Liver (tissue), 9 donors: ENCODE results near the gene SP100. TPM values are rescaled to one million over a fixed set of nuclear protein-coding genes. Genes with fewer than 3 reads are reported as not detected.

Experiments used
- DNase-seq: peaks from one replicate; pipeline ENCODE4 v3.0.0-alpha.2; 2017; ENCODE audit warnings: low spot score
- H3K27ac ChIP-seq, 2 donors: one replicate each; pipeline ENCODE4 v1.7.0; 2013; ENCODE audit warnings: inconsistent platforms in 2 of 2, low read length in 2 of 2, control low read depth in 1 of 2, low read depth in 1 of 2, mild to moderate bottlenecking in 1 of 2
- H3K27me3 ChIP-seq, 4 donors: one replicate each; pipeline versions ENCODE4 v1.6.1 to v1.7.0; 2013; ENCODE audit warnings: low read length in 3 of 4, inconsistent platforms in 1 of 4, mild to moderate bottlenecking in 1 of 4, moderate library complexity in 1 of 4; ENCODE audit not compliant: control insufficient read depth in 4 of 4, insufficient read depth in 4 of 4
- H3K36me3 ChIP-seq, 4 donors: one replicate each; pipeline versions ENCODE4 v1.6.1 to v1.7.0; 2013; ENCODE audit warnings: low read length in 3 of 4, mild to moderate bottlenecking in 3 of 4, low read depth in 1 of 4, moderate library complexity in 1 of 4; ENCODE audit not compliant: control insufficient read depth in 4 of 4, insufficient read depth in 3 of 4
- H3K4me1 ChIP-seq, 4 donors: one replicate each; pipeline versions ENCODE4 v1.6.1 to v1.7.0; 2013; ENCODE audit warnings: low read length in 3 of 4, mild to moderate bottlenecking in 3 of 4, moderate library complexity in 1 of 4; ENCODE audit not compliant: control insufficient read depth in 4 of 4, insufficient read depth in 4 of 4
- H3K4me3 ChIP-seq, 3 donors: one replicate each; pipeline versions ENCODE4 v1.6.1 to v1.7.0; 2013; ENCODE audit warnings: low read length in 3 of 3, control low read depth in 1 of 3, low read depth in 1 of 3, mild to moderate bottlenecking in 1 of 3
- H3K9ac ChIP-seq, 2 donors: one replicate each; pipeline ENCODE4 v1.7.0; 2013; ENCODE audit warnings: low read length in 2 of 2, mild to moderate bottlenecking in 2 of 2, moderate library complexity in 2 of 2, control low read depth in 1 of 2, low read depth in 1 of 2
- H3K9me3 ChIP-seq, 4 donors: one replicate each; pipeline versions ENCODE4 v1.6.1 to v1.7.0; 2013; ENCODE audit warnings: low read length in 3 of 4; ENCODE audit not compliant: control insufficient read depth in 4 of 4
- CTCF ChIP-seq: fragments of 150-350 bp; IDR thresholded peaks from 2 replicates; pipeline ENCODE4 v1.5.1; 2017; ENCODE audit warnings: improper control_type of control experiment, low read depth, low read length; ENCODE audit not compliant: missing input control
- EGR1 ChIP-seq, 2 donors: IDR thresholded peaks; 2 replicates each; pipeline ENCODE4 v1.6.1; 2016 to 2018; ENCODE audit warnings: antibody characterized with exemption in 2 of 2, low read depth in 2 of 2
- FOXA1 ChIP-seq: IDR thresholded peaks from 2 replicates; pipeline ENCODE4 v1.6.1; 2016; ENCODE audit warnings: antibody characterized with exemption
- FOXA2 ChIP-seq: IDR thresholded peaks from 2 replicates; pipeline ENCODE4 v1.6.1; 2016; ENCODE audit warnings: antibody characterized with exemption
- GABPA ChIP-seq, 2 donors: IDR thresholded peaks in 1 of 2; conservative IDR thresholded peaks in 1 of 2; 2 replicates each; pipeline ENCODE4 v1.6.1; 2016; ENCODE audit warnings: antibody characterized with exemption in 2 of 2, mild to moderate bottlenecking in 1 of 2, moderate library complexity in 1 of 2
- HNF4A ChIP-seq, 2 donors: conservative IDR thresholded peaks; 2 replicates each; pipeline ENCODE4 v1.6.1; 2016; ENCODE audit warnings: antibody characterized with exemption in 2 of 2, mild to moderate bottlenecking in 2 of 2
- HNF4G ChIP-seq: IDR thresholded peaks from 2 replicates; pipeline ENCODE4 v1.6.1; 2016; ENCODE audit warnings: antibody characterized with exemption
- JUND ChIP-seq, 2 donors: IDR thresholded peaks; 2 replicates each; pipeline ENCODE4 v1.6.1; 2016; ENCODE audit warnings: antibody characterized with exemption in 2 of 2
- MAX ChIP-seq: IDR thresholded peaks from 2 replicates; pipeline ENCODE4 v1.6.1; 2016; ENCODE audit warnings: antibody characterized with exemption
- NR2F2 ChIP-seq: IDR thresholded peaks from 2 replicates; pipeline ENCODE4 v1.6.1; 2016; ENCODE audit warnings: antibody characterized with exemption
- RAD21 ChIP-seq, 2 donors: IDR thresholded peaks; 2 replicates each; pipeline ENCODE4 v1.6.1; 2016; ENCODE audit warnings: antibody characterized with exemption in 2 of 2, mild to moderate bottlenecking in 2 of 2
- REST ChIP-seq: IDR thresholded peaks from 2 replicates; pipeline ENCODE4 v1.6.1; 2016; ENCODE audit warnings: antibody characterized with exemption, mild to moderate bottlenecking
- RXRA ChIP-seq, 2 donors: IDR thresholded peaks; 2 replicates each; pipeline ENCODE4 v1.6.1; 2017 to 2018; ENCODE audit warnings: antibody characterized with exemption in 2 of 2, mild to moderate bottlenecking in 1 of 2
- SP1 ChIP-seq: IDR thresholded peaks from 2 replicates; pipeline ENCODE4 v1.6.1; 2018; ENCODE audit warnings: antibody characterized with exemption, mild to moderate bottlenecking
- TAF1 ChIP-seq: conservative IDR thresholded peaks from 2 replicates; pipeline ENCODE4 v1.6.1; 2016; ENCODE audit warnings: antibody characterized with exemption, mild to moderate bottlenecking
- YY1 ChIP-seq: IDR thresholded peaks from 2 replicates; pipeline ENCODE4 v1.6.1; 2016; ENCODE audit warnings: antibody characterized with exemption, mild to moderate bottlenecking
- WGBS: extraction: QIAGEN DNeasy Blood & Tissue Kit; methylation state at CpG from one replicate; pipeline ENCODE4 v1.1.7; 2013; 5-methylcytosine and 5-hydroxymethylcytosine counted together
- polyA plus RNA-seq, 2 donors: library from polyadenylated mRNA; stranded (reverse) in 1 of 2; unstranded in 1 of 2; fragments of 200-250 nt in 1 of 2; fragments of >200 nt in 1 of 2; fragmentation: Nextera tagmentation in 1 of 2; extraction: Ambion mirVana in 1 of 2; gene quantifications; one replicate each; pipeline versions ENCODE4 v1.2.1 to v1.2.3, GENCODE V29; 2013 to 2015
- total RNA-seq, 2 donors: library from RNA; depleted of rRNA; stranded (reverse); fragments of >200 nt; gene quantifications; one replicate each; pipeline ENCODE4 v1.2.3, GENCODE V29; 2014
- TF ChIP-seq, protein P1 (sequence below): IDR thresholded peaks from 2 replicates; pipeline ENCODE4 v1.6.1; 2016; ENCODE audit warnings: antibody characterized with exemption
- TF ChIP-seq, protein P2 (sequence below): IDR thresholded peaks from 2 replicates; pipeline ENCODE4 v1.6.1; 2016; ENCODE audit warnings: antibody characterized with exemption
- donor health status: healthy.
- donor health status: healthy.
- donor health status: healthy.
- donor health status: healthy.
- donor health status: healthy.

SP100 gene
- total and polyA plus RNA-seq, 4 donors, result 21.9 to 45.5 (median 33.1) TPM

GRCh38 chr2:230591850-230592249, 175.8 kb downstream of the SP100 start (continued):
- TF ChIP-seq CTCF, result no peak
- TF ChIP-seq RXRA (IDR thresholded peaks at IDR 0.05), result no peak
- TF ChIP-seq JUND (IDR thresholded peaks at IDR 0.05), result no peak
- TF ChIP-seq SP1, result no peak
- no peak for TF ChIP-seq HNF4A (conservative IDR thresholded peaks at IDR 0.05)
- no peak for TF ChIP-seq FOXA1
- no peak for TF ChIP-seq TAF1
- TF ChIP-seq GABPA (IDR thresholded peaks at IDR 0.05 in 1 of 2, conservative IDR thresholded peaks at IDR 0.05 in 1 of 2), result no peak

GRCh38 chr2:230592775-230593174, 176.8 kb downstream of the SP100 start:
- Histone ChIP-seq H3K36me3 (no peaks in the 10 kb centered on the region), H3K4me3 (no peak overlapping the region), H3K27ac (no peak overlapping the region), H3K4me1 (peaks cover 0 to 2% (median 0%) of the 10 kb centered on the region in 4 donors), H3K9ac (no peak overlapping the region), H3K9me3 (no peaks in the 10 kb centered on the region), H3K27me3 (no peaks in the 10 kb centered on the region)
- TF ChIP-seq HNF4G (no peak), SP1 (no peak), FOXA2 (no peak), NR2F2 (no peak), CTCF (no peak), JUND (IDR thresholded peaks at IDR 0.05) (no peak), HNF4A (conservative IDR thresholded peaks at IDR 0.05) (no peak), TAF1 (no peak), REST (no peak), YY1 (no peak), RXRA (IDR thresholded peaks at IDR 0.05) (no peak), GABPA (IDR thresholded peaks at IDR 0.05 in 1 of 2, conservative IDR thresholded peaks at IDR 0.05 in 1 of 2) (no peak), FOXA1 (no peak), EGR1 (IDR thresholded peaks at IDR 0.05; ENCODE audit: low read depth in 2 of 2) (no peak), MAX (no peak), RAD21 (IDR thresholded peaks at IDR 0.05) (no peak)
- TF ChIP-seq, protein P1, sequence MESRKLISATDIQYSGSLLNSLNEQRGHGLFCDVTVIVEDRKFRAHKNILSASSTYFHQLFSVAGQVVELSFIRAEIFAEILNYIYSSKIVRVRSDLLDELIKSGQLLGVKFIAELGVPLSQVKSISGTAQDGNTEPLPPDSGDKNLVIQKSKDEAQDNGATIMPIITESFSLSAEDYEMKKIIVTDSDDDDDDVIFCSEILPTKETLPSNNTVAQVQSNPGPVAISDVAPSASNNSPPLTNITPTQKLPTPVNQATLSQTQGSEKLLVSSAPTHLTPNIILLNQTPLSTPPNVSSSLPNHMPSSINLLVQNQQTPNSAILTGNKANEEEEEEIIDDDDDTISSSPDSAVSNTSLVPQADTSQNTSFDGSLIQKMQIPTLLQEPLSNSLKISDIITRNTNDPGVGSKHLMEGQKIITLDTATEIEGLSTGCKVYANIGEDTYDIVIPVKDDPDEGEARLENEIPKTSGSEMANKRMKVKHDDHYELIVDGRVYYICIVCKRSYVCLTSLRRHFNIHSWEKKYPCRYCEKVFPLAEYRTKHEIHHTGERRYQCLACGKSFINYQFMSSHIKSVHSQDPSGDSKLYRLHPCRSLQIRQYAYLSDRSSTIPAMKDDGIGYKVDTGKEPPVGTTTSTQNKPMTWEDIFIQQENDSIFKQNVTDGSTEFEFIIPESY, result no peak
- TF ChIP-seq, protein P2, sequence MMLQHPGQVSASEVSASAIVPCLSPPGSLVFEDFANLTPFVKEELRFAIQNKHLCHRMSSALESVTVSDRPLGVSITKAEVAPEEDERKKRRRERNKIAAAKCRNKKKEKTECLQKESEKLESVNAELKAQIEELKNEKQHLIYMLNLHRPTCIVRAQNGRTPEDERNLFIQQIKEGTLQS, result no peak
- DNase-seq, result no peak
- WGBS, result 86% methylated on average over 4 of the region's 4 CpGs
